Ureter (tissue), 1 donor: ENCODE data around the gene STPG3. TPM values are rescaled to one million over a fixed set of nuclear protein-coding genes. Genes with fewer than 3 reads are reported as not detected.
"Not testable (repeated sequence)": the region's sequence is repeated elsewhere in the genome, so short reads cannot be mapped to it uniquely, and the experiment has no call there.

Experiments
- DNase-seq: peaks from one replicate; pipeline ENCODE4 v3.0.0-alpha.2; 2020; ENCODE audit warnings: low spot score
- total RNA-seq: library from RNA; stranded (reverse); gene quantifications from one replicate; pipeline ENCODE4 v1.2.4, GENCODE V29; 2023
- donor health status: DM: yes; HTN: yes; CAD: no.

The STPG3 gene
- total RNA-seq, 1 donor from 2014 or later, result not detected

DNA sequence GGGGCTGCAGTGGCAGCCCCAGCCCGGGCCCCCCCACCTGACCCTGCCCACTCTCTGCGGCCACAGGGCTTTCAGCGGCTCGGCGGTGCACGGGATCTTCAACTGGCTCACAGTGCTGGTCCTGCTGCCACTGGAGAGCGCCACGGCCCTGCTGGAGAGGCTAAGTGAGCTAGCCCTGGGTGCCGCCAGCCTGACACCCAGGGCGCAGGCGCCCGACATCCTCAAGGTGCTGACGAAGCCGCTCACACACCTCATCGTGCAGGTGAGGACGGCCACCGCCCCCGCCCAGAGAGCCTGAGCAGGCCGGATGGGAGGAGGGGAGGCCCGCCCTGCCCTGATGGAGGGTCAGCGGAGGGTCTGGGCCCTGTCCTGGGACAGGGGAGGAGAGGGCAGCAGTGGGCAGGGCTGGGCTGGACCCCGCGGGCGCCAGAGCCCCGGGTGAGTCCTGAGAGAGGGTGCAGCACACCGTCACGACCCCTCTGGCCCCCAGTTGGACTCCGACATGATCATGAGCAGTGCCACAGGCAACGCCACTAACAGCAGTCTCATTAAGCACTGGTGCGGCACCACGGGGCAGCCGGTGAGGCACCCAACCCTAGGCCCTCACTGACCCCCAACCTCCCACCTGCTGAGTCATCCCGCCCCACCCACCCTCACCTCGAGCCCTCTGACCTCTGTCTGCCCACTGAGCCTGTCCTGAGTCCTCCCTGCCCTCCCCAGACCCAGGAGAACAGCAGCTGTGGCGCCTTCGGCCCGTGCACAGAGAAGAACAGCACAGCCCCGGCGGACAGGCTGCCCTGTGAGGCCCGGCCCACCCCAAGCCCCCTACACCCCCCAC lies 17.7 kb upstream of the STPG3 start:
- no peak for DNase-seq

DNA sequence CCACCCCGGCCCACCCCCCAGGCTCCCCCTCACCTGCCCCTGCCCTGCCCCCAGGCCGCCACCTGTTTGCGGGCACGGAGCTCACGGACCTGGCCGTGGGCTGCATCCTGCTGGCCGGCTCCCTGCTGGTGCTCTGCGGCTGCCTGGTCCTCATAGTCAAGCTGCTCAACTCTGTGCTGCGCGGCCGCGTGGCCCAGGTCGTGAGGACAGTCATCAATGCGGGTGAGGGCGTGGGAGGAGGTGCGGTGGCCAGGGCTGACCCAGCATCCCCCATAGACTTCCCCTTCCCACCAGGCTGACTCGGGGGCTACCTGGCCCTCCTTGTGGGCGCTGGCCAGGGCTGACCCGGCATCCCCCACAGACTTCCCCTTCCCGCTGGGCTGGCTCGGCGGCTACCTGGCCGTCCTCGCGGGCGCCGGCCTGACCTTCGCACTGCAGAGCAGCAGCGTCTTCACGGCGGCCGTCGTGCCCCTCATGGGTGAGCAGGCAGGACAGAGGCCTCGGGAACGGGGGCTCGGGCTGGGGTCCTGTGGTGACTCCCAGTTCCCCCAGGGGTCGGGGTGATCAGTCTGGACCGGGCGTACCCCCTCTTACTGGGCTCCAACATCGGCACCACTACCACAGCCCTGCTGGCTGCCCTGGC lies 16.9 kb upstream of the STPG3 start:
- DNase-seq, result no peak

DNA sequence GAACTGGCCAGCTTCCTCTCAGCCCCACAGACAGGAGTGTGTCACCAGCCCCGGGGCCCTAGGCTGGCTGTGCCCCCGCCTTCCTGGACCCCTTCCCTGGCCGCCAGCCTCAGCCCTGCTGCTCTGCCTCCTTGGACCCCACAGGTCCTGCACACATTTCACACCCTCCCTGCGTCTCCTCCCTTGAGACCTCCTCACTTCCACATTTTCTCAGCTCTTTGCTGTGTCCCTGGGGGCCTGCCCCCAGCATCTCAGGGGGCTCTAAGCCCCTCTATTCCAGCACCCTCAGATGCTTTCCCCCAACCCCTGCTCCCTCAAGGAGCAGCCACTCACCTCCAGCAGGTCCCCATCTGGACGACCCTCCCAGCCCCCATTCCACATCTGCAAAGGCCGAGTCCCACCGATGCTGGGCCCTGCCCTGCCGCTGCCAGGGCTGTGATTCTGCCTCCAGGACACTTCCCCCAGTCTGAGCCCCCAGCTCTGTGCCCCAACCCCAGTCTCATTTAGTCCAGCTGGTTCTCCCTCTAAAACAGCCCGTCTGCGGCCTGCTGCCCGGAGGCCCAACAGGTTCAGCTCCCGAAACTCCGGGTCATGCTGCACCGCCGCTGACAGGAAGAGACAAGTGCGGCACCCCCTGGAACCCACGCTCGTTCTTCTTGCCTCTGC lies 16.2 kb upstream of the STPG3 start:
- no peak for DNase-seq

DNA sequence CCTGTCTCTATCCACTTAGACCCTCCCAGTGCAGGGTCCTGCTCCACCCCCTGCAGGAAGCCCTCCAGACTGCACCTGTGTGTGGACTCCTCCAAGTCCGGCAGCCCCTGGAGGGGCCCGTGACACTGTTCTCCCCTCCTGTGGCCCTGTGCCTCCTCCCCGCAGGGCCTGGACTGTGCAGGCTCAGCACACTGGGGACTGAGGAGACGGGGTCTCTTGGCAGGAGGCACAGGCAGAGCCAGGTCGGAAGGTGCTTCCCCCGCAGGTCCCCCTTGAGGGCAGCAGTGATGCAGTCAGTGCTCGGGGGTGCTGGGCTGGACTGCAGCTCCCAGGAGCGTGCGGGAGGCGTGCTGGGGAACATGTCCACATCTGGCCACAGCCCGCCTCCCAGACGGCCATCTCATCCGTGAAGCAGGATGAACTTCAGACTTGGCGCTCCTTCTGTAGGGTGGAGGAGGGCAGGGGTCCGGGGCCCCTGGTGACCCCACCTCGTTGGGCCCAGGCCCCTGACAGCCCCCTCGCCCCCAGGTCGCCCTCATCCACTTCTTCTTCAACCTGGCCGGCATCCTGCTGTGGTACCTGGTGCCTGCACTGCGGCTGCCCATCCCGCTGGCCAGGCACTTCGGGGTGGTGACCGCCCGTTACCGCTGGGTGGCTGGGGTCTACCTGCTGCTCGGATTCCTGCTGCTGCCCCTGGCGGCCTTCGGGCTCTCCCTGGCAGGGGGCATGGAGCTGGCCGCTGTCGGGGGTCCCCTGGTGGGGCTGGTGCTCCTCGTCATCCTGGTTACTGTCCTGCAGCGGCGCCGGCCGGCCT lies 15.5 kb upstream of the STPG3 start:
- no peak for DNase-seq

DNA sequence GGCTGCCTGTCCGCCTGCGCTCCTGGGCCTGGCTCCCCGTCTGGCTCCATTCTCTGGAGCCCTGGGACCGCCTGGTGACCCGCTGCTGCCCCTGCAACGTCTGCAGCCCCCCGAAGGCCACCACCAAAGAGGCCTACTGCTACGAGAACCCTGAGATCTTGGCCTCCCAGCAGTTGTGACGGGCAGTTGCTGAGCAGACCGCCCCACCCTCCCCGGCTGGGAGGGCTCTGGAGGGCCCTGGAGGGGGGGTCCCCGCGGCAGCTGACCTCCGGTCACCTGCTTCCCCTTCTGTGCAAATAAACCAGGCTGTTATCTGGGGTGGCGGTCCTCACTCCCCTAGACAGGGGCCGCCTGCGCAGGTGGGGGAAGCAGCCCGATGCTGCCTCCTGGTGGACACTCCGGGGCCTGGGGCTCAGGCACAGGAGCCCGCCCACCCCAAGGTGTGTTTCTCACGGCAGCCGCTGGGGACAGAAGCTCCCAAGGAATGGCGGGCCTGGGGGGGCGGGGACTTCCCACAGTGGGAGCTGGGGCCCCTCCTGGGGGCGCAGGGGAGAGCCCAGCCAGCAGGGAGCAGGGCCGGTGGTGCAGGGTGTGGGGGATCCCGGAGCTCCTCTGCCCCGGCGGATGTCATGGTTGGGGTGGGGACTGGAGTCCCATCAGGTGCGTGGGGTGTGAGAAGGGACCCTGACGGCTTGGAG lies 14.7 kb upstream of the STPG3 start:
- peak; percentile 92 for DNase-seq

DNA sequence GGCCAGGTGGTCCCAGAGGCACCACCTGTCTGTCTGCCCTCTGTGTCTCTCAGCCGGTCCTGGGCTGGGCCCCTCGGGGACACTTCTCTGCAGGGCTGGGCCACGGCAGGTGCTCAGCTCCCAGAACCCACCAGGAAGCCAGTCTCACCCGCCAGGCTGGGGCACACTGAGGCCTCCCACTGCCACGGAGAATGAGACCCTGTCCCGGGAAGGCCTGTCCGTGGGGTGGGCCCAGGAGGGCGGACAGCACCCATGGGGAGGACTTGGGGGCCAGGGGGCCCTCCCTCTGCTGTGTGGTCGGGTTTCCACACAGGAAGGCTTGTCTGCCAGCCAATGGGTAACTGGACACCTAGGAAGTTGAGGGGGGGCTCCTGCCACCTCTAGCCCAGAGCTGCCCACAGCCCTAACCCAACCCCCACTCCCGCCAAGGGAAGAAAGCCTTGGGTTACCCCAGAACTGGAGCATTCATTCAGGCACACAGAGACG lies 14.1 kb upstream of the STPG3 start:
- no peak for DNase-seq

DNA sequence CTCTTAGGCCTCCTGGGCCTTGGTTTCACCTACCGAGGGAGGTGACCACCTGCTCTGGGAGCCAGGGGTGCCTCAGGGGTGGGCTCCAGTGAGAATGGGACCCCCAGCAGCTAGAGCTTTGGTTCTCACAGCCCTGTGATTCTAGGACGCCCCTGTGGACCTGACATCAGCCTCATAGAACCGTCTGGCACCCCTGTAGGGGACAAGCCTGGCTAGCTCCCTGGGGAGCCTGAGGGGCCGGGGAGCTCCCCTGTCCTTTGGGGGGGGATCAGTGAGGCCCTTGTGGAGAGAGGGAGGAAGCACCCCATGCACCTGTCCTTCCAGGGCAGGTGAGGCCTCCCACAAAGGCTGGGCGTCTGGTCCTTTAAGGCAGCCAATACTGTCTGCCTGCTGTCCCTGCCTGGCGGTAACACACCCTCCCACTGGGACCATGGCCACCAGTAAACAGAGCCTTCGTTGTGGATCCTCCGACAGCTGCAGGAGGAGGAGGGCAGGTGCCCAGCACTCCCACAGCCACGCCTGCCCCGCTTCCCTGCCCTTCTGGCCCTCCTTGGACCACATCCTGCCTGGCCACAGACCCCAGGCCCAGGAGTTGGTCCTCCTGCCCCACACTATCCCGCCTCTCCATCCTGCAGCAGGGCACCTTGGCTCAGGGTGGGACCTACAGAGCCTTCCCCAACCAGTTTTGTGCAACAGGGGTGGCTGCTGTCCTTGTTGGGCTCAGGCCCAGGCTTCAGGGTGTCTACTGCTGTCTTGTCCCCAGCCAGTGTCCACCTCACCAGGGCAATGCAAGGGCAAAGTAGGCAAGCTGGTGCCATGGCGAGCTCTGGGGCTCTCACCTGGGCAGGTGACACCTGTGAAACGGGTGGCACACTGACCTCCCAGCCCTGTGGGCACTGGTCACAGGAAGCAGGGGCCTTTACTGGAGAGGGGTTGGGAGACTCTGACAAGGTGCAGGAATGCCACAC lies 13.0 kb upstream of the STPG3 start:
- no peak for DNase-seq

DNA sequence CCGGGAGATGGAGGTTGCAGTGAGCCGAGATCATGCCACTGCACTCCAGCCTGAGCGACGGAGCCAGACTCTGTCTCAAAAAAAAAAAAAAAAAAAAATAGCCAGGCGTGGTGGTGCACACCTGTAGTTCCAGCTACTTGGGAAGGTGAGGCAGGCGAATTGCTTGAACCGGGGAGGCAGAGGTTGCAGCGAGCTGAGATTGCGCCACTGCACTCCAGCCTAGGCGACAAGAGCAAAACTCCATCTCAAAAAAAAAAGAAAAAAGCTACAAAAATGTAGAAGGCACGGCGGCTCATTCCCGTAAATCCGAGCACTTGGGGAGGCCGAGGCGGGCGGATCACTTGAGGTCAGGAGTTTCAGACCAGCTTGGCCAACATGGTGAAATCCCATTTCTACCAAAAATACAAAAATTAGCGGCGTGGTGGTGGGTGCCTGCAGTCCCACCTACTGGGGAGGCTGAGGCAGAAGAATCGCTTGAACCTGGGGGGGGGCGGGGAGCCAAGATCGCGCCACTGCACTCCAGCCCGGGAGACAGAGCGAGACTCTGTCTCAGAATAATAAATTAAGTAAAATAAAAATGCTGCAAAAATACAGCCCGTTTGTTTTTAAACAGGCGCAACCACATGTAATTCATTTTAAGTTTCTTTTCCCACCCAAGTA lies 11.4 kb upstream of the STPG3 start:
- not testable (repeated sequence) for DNase-seq

DNA sequence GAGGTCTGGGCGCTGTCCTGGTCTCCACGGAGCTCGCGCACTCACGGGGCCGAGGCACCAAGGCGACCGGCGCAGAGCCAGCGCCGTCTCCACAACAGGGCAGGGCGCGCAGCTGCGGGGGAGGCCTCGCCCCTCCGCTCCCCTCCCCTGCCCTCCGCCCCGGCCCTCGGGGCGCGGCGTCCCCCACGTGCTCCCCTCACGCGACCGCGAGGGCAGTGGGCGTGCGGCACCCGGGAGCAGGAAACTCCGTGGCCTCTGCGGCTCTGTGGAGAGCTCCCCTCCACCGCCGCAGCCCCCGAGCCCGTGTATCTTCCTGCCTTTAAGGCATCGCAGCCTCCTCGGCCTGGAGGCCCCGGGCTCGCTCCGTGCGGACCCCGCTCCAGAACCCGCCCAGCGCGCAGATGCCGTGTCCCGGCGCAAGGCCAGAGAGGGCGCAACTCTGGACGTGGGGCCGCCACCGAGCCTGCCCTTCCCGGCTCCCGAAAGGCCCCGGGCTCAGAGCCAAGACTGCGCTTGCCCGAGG lies 10.7 kb upstream of the STPG3 start:
- DNase-seq, result no peak

DNA sequence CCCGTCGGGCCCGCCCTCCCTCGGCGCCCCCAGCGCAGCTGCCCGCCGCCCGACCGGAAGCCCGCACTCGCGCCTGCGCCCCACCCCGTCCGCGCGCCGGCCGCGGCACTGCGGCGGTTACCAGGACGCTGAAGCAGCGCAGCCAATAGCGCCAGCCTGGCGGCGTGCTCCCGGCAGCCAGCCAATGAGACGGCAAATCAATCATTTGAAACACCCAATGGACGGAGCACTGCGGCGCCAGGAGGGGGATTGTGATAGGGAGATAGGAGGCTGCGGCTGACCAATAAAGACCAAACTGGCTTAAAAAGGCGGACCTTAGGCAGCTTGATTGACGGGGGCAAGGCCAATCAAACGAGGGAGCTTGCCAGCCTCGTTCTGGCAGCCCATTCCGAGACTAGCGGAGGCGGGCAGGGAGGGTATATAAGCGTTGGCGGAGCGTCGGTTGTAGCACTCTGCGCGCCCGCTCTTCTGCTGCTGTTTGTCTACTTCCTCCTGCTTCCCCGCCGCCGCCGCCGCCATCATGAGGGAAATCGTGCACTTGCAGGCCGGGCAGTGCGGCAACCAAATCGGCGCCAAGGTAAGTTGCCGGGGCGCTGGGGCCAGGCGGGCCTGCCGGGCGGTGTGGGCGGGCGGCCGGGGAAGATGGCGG lies 10.1 kb upstream of the STPG3 start, which contains the start of gene TUBB4B:
Gene TUBB4B (plus strand): TSS at position 447 of the 649 bp plus-strand sequence. CDS start 74 bp downstream, at position 521.
- DNase-seq, result peak; percentile 100

DNA sequence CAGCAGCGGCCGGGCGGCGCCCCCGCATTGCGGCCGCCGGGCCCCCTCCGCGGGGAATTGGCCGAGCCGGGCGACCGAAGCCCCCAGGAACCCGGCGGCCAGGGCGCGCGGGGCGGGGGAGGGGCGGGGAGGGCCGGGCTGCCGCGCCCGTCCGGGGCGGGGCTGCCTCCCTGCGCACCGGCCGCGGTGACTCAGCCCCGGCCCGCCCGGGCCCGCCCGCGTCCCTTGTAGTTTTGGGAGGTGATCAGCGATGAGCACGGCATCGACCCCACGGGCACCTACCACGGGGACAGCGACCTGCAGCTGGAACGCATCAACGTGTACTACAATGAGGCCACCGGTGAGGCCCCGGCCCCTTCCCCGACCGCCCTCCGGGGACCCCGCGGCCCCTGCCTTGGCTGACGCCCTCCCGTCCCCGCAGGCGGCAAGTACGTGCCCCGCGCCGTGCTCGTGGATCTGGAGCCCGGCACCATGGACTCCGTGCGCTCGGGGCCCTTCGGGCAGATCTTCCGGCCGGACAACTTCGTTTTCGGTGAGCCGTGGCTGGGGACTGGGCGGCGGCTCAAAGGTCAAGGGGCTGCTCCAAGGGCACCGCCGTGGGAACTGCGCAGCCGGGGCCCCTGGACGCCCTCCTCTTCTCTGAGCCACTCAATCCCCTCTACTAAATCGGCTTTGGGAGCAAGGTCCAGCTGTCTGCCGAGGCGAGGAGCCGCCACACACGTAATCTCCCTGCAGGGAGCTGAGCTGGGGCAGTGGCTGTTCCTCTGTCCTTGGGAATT lies 9.4 kb upstream of the STPG3 start:
- no peak for DNase-seq

DNA sequence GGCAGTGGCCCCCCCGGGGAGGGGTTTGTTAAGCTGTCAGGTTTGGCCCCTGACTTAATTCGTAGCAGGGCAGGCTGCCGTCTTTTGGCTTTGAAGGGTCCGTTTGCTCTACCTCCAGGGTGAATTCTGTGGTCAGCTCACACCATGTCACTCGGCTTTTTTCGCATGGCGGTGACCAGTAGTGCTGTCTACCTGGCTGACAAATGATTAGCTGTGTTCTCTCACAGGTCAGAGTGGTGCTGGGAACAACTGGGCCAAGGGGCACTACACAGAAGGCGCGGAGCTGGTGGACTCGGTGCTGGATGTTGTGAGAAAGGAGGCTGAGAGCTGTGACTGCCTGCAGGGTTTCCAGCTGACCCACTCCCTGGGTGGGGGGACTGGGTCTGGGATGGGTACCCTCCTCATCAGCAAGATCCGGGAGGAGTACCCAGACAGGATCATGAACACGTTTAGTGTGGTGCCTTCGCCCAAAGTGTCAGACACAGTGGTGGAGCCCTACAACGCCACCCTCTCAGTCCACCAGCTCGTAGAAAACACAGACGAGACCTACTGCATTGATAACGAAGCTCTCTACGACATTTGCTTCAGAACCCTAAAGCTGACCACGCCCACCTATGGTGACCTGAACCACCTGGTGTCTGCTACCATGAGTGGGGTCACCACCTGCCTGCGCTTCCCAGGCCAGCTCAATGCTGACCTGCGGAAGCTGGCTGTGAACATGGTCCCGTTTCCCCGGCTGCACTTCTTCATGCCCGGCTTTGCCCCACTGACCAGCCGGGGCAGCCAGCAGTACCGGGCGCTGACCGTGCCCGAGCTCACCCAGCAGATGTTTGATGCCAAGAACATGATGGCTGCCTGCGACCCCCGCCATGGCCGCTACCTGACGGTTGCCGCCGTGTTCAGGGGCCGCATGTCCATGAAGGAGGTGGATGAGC lies 8.6 kb upstream of the STPG3 start:
- no peak for DNase-seq

DNA sequence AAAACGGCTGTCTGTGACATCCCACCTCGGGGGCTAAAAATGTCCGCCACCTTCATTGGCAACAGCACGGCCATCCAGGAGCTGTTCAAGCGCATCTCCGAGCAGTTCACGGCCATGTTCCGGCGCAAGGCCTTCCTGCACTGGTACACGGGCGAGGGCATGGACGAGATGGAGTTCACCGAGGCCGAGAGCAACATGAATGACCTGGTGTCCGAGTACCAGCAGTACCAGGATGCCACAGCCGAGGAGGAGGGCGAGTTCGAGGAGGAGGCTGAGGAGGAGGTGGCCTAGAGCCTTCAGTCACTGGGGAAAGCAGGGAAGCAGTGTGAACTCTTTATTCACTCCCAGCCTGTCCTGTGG lies 7.8 kb upstream of the STPG3 start:
- DNase-seq, result not testable (repeated sequence)

DNA sequence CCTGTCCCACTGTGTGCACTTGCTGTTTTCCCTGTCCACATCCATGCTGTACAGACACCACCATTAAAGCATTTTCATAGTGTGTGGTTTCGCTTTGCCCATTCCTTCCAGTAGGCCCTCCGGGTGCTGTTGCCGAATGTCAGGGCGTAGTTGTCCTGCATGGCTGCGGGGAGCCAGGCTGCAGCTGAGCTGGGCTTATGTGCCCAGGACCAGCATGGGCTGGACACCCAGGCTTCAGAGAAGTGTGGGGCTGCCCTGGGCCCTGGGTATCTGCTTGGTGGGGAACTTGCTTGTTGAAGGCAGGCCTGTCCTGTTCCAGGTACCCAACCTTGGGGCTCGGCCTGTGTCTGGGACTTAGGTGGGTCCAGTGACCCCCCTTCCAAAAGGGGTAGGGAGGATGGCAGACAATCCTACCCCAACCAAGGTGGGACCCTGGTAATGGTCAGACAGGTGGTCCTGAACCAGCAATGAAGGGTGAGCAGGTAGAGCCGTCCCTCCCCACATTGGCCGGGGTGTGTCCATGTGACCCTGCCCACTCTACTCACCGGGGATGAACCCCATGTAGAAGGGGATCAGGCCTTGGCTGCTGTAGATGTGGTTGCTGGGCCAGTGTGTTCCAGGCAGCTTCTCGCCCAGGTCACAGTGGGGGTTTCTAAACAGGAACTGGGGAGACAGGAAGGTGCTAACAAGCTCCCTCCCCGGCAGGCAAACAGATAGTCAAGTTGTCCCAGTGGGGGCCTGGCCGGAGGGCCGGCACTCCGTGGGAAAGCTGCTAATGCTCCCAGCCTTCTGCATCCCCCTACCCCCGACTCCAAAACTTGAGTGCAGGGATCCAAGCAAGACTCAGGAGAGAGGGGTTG lies 7.2 kb upstream of the STPG3 start:
- no peak for DNase-seq
